ENCODE results near the gene RTN4. TPM values are rescaled to one million over a fixed set of nuclear protein-coding genes. Genes with fewer than 3 reads are reported as not detected.
A peak's percentile ranks its signal among the peaks of the same experiment; 100 is the strongest.

RTN4 gene
- total and polyA plus RNA-seq, 2 experiments from 2014 or later, result 218 to 221 TPM

DNA sequence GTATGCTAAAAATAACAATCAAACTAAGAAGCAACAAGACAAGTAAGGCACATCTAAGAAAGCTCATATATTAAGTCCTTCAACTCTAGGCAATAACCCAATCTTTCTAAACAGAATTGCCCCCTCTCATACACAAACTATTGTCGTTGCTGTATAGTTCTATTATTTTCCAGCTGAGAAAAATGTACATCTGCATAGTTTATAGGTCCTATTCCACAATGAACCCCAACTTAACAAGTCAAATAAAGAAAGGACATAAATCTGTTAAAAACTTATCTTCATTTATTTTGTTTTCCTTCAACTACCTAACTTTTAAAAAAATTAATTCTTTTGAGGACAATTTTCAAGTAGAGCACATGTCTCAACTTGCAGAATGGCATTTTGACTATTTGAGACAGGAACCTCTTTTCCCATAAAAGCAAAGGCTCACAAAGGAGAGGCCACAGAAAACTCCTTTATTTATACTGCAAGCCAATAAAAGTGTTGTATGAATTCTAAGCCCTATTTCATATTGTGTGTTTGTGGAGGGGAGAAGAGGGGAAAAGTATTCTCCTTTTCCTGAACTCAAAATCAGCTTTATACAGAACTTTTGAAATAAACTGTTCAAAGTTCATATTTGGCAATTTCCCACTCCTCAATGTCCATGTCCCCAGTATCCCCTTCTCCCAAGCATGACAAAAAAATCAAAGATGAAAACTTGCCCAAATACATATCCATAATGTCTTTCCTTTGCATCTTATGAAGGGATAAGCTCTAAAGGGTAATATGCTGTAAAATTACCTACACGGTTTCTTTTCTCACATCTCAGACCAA, 37.4 kb downstream of the RTN4 start:
- H4K20me1 ChIP-seq (replicated peaks; ENCODE audit: insufficient read depth), result peaks cover 24% of the 10 kb centered on the region
- H3K27ac ChIP-seq (ENCODE audit: low read depth), result no peak overlapping the region
- H3K4me1 Mint-ChIP-seq, result peaks cover 57% of the 10 kb centered on the region
- peaks cover 59% of the 10 kb centered on the region for H3K4me1 ChIP-seq (ENCODE audit: insufficient read depth)
- no peaks in the 10 kb centered on the region for H3K9me2 ChIP-seq (ENCODE audit: insufficient read depth)
- H3F3A ChIP-seq (replicated peaks; ENCODE audit: low read depth), result no peaks in the 10 kb centered on the region
- peaks cover 100% of the 10 kb centered on the region for H3K79me2 ChIP-seq (replicated peaks; ENCODE audit: insufficient read depth)
- no peaks in the 10 kb centered on the region; the same call in 2 of the 3 replicates for H3K9me3 Mint-ChIP-seq
- H3K4me2 ChIP-seq, result peak overlapping the region; percentile 19; the same call in 1 of the 2 replicates
- DNase-seq (ENCODE audit: low spot score) (no peak), ATAC-seq (no peak)
- no peak overlapping the region for H2AFZ ChIP-seq
- no peak for TF ChIP-seq STAT1 (IDR thresholded peaks at IDR 0.05; ENCODE audit: unreplicated experiment)
- H3K36me3 Mint-ChIP-seq (ENCODE audit: low read depth), result peaks cover 3% of the 10 kb centered on the region; the same call in 1 of the 3 replicates
- no peaks in the 10 kb centered on the region for H3K36me3 ChIP-seq (ENCODE audit: insufficient read depth)
- H3K4me3 Mint-ChIP-seq, result no peak overlapping the region
- H3K4me3 ChIP-seq, result no peak overlapping the region
- no peak overlapping the region; the same call in 1 of the 2 replicates for H3K27ac Mint-ChIP-seq
- peaks cover 4% of the 10 kb centered on the region for H3K27me3 Mint-ChIP-seq (ENCODE audit: insufficient read depth, low read depth, poor library complexity)
- H3K27me3 ChIP-seq (ENCODE audit: insufficient read depth), result no peaks in the 10 kb centered on the region

- Mint-ChIP-seq H3K4me1 (peaks cover 59% of the 10 kb centered on the region), H3K9me3 (no peaks in the 10 kb centered on the region; the same call in 2 of the 3 replicates), H3K27me3 (ENCODE audit: insufficient read depth, low read depth, poor library complexity) (peaks cover 4% of the 10 kb centered on the region), H3K27ac (peak overlapping the region; percentile 60; the same call in 1 of the 2 replicates), H3K4me3 (no peak overlapping the region), H3K36me3 (ENCODE audit: low read depth) (peaks cover 3% of the 10 kb centered on the region; the same call in 1 of the 3 replicates)
- Histone ChIP-seq H3K36me3 (ENCODE audit: insufficient read depth) (no peaks in the 10 kb centered on the region), H3K27ac (ENCODE audit: low read depth) (no peak overlapping the region), H3K4me3 (no peak overlapping the region), H3F3A (replicated peaks; ENCODE audit: low read depth) (no peaks in the 10 kb centered on the region), H2AFZ (no peak overlapping the region), H3K4me1 (ENCODE audit: insufficient read depth) (peaks cover 66% of the 10 kb centered on the region), H3K4me2 (peak overlapping the region; percentile 19; the same call in 1 of the 2 replicates), H3K27me3 (ENCODE audit: insufficient read depth) (no peaks in the 10 kb centered on the region), H3K9me2 (ENCODE audit: insufficient read depth) (no peaks in the 10 kb centered on the region), H4K20me1 (replicated peaks; ENCODE audit: insufficient read depth) (peaks cover 27% of the 10 kb centered on the region), H3K79me2 (replicated peaks; ENCODE audit: insufficient read depth) (peaks cover 100% of the 10 kb centered on the region)
- ATAC-seq (no peak), DNase-seq (ENCODE audit: low spot score) (no peak)
- no peak for TF ChIP-seq EZH2phosphoT487 (IDR thresholded peaks at IDR 0.05; ENCODE audit: unreplicated experiment)
- TF ChIP-seq ZNF114 (CRISPR knock-in tag; IDR thresholded peaks at IDR 0.05), result no peak
- no peak for TF ChIP-seq ETS1 (IDR thresholded peaks at IDR 0.05)
- TF ChIP-seq NANOG (IDR thresholded peaks at IDR 0.05; ENCODE audit: borderline replicate concordance), result no peak
- TF ChIP-seq JUNB (IDR thresholded peaks at IDR 0.05; ENCODE audit: unreplicated experiment), result no peak
- no peak for TF ChIP-seq POLR2AphosphoS5 (IDR thresholded peaks at IDR 0.05; ENCODE audit: low read depth)
- TF ChIP-seq STAT1 (IDR thresholded peaks at IDR 0.05; ENCODE audit: unreplicated experiment), result no peak
- TF ChIP-seq, protein P1, sequence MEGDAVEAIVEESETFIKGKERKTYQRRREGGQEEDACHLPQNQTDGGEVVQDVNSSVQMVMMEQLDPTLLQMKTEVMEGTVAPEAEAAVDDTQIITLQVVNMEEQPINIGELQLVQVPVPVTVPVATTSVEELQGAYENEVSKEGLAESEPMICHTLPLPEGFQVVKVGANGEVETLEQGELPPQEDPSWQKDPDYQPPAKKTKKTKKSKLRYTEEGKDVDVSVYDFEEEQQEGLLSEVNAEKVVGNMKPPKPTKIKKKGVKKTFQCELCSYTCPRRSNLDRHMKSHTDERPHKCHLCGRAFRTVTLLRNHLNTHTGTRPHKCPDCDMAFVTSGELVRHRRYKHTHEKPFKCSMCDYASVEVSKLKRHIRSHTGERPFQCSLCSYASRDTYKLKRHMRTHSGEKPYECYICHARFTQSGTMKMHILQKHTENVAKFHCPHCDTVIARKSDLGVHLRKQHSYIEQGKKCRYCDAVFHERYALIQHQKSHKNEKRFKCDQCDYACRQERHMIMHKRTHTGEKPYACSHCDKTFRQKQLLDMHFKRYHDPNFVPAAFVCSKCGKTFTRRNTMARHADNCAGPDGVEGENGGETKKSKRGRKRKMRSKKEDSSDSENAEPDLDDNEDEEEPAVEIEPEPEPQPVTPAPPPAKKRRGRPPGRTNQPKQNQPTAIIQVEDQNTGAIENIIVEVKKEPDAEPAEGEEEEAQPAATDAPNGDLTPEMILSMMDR (conservative IDR thresholded peaks at IDR 0.05; ENCODE audit: low read depth in 2 of 2), result no peak
- TF ChIP-seq EZH2 (IDR thresholded peaks at IDR 0.05; ENCODE audit: low read depth, unreplicated experiment), result no peak
- TF ChIP-seq CREB1 (CRISPR knock-in tag; IDR thresholded peaks at IDR 0.05; ENCODE audit: low read depth), result no peak
These were observed 38.2 kb downstream of the RTN4 start for GRCh38 chr2:55011831-55012671.

Data from GM23338 (cell line).